Measurements from ENCODE around the gene TEPSIN. TPM values are rescaled to one million over a fixed set of nuclear protein-coding genes. Genes with fewer than 3 reads are reported as not detected.

TEPSIN gene, protein sequence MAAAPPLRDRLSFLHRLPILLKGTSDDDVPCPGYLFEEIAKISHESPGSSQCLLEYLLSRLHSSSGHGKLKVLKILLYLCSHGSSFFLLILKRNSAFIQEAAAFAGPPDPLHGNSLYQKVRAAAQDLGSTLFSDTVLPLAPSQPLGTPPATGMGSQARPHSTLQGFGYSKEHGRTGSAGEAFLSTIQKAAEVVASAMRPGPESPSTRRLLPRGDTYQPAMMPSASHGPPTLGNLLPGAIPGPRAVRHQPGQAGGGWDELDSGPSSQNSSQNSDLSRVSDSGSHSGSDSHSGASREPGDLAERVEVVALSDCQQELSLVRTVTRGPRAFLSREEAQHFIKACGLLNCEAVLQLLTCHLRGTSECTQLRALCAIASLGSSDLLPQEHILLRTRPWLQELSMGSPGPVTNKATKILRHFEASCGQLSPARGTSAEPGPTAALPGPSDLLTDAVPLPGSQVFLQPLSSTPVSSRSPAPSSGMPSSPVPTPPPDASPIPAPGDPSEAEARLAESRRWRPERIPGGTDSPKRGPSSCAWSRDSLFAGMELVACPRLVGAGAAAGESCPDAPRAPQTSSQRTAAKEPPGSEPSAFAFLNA
- 11.2 TPM for polyA plus RNA-seq (2013, experiment 1 of 2; ENCODE audit: insufficient read length)
- polyA plus RNA-seq (2013, experiment 2 of 2; ENCODE audit: insufficient read length): 11.9 TPM

DNA sequence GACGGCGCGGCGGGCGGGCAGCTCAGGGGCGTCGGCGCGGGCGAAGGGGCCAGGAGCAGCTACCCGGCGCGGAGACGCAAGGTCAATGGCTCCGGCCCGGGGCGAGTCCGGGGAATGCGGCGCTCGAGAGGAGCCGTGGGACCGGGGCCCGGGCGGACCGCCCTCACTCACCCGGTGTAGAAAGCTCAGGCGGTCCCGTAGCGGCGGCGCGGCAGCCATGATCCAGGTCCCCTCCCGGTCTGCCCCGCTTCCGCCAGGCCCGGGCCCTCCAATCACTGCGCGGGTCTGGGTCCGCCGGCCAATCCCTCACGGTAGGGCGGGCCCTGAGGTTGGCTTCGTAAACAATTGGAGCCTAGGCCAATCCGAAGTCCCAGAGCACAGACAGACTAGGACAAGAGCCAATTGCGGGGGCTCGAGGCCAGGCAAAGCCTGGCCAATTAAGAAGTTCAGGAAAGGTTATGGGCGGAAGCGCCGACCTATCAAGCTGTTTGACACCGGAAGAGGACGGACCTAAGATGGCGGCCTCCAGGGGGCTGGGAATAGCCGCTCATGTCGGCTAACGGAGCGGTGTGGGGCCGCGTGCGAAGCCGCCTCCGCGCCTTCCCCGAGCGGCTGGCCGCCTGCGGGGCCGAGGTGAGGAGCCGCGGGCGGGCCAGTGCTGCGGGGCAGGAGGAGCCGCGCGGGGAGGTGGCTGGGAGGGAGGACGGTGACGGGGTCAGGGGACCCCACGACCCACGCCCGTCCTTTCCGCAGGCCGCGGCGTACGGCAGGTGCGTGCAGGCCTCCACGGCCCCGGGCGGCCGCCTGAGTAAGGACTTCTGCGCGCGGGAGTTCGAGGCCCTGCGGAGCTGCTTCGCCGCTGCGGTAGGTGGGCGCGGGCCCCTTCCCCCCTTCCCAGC is at the start of gene TEPSIN, which contains the start of gene NDUFAF8:
TSS of gene TEPSIN (minus strand) at position 241 of the 899 bp plus-strand sequence. CDS start at position 219, 22 bp downstream.
TSS of gene NDUFAF8 (plus strand) at position 504 of the 899 bp plus-strand sequence. CDS start at position 550, 46 bp downstream.
- DNase-seq: peak; percentile 100

DNA sequence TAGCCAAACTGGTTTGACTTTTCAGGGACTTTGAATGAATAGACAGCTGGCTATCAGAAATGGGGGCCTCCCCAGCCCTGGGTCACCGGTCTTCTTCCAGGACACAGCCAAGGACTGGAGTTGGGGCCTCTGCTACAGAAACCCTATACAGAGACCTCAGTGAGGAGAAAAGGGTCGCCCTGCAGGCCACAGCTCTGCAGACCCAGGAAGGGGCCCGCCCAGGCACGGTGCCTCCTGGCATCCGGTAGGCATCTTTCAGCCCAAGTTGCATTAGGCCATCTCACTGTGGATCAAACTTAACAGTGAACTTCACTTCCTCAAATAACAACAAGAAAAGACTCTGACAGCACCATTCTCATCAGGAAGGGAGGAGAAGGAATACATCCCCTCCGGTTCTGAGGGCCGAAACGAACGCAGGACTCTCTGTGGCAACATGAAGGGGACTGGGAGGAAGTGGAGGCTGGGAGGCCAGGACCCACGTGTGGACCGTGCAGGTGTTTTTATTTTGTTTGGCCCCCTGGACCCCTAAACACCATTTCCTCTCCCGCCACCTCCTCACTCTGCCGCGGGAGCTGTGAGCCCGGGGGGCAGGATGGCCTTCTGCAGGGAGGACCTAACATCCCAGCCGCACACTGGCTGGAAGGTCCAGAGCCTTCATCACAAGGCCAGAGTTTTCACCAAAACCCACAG is 49.0 kb upstream of the TEPSIN start:
- no peak for DNase-seq

DNA sequence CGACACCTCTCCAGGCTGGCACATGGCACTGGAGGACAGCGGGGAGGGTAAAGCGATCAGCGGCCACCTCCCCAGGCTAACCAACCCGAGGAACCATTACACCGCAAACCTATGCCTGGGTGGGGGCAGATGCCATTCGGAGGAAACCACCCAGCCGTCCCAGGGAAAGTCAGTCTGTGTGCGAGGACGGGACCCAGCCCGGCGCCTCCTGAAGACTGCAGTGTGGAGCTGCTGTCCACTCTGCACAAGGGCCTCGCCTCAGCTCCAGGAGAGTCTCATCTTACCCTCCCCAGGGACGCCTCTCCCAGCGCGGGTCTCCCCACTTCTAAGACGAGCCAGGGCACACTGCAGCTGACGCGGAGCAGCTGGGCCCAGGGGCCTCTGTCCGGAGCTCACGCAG is 48.3 kb upstream of the TEPSIN start:
- DNase-seq: no peak

DNA sequence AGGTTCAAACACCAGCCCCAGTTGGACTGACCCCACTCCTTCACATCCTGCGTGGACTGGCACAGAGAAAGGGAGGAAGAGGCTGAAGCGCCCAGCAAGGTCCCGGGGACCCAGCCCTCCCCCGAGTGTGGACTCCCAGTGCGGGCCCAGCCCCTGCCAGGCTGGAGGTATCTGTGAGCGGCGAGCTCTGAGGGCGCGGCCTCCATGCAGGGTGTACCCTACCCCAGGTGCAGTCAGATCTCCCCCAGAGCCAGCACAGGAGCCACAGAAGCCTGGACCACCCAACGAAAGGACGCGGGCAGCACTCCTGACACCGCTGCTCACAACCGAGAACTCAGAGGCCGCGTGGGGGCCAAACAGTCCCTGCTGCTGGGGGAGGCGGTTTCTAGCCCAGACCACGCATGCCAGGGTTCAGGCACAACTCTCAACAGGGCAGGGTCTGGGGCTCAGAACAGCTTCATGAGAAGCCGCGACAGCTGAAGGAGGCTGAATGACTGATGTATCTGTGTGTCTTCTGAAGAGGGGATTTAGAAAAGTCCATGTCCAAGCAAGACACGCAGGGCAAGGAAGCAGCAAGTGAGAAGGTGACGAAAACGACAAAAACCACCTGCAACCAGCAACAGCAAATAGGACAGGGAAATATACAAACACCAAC is 47.8 kb upstream of the TEPSIN start:
- no peak for DNase-seq

DNA sequence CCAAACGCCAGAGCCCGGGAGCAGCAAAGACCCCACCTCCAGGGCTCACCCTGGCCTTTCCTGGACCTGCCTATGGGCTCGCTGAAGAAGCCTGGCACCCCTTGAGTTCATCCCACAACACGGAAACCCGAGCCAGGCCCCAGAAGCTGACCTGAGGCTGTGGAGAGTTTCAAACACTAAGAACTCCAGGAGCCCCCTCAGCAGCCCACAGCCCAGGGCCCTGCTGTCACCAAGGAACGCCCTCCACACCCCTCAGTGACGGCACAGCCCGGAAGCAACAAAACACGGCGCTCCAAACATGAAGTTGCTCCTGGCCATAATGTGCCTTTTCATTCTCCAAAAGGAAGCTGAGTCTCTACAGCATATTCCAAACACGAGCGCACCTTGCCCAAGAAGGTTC is 47.0 kb upstream of the TEPSIN start:
- DNase-seq: no peak

DNA sequence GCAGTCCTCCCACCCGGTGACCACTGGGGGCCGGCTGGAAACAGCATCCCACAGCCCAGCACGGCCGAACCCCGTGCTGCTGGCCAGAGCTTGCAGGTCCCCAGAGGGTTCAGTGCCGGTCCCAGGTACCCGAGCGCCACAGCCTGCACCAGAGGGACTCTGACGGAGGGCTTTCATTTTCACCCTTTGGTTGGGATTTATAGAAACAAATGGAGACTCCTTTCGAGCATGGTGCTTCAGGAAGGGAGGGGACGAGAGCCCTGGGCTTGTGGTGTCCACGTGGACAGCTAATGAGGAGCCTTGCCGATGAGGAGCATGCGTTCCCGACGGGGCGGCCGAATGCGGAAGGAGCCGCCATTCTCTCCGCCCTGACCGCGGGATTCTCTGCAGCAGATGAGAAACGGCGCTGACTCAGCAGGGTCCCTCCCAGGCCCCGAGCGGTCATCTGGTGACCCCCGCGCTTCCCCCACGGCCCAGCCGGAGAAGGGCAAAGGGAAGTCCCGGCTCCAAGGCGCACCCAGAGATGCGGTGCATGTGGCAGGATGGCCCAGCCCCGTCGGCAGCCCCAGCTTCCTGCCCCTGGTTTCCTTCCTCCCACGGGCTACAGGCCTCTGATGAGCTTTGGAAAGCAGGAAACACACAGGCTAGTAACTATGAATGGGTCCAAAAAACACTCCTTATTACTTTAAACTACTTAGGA is 46.5 kb upstream of the TEPSIN start:
- DNase-seq: peak; percentile 19

DNA sequence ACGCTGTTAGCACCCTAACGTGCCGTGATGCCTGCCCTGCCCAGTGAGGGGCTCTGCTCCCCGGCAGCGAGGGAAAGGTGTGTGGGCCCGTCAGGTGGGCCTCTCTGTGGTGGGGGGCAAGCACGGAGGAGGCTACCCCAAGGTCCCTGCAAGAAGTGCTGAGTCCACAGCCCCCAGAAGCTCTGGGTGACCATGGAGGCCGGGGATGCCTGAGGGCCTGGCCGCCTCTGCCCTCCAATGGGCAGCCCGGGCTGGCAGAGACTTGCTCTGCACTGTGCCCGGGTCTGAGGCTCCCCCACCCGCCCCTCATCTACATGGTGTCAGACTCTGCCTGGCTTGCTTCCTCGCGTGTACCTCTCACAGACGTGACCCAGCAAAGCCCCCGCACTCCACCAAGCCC is 44.0 kb upstream of the TEPSIN start:
- no peak for DNase-seq

DNA sequence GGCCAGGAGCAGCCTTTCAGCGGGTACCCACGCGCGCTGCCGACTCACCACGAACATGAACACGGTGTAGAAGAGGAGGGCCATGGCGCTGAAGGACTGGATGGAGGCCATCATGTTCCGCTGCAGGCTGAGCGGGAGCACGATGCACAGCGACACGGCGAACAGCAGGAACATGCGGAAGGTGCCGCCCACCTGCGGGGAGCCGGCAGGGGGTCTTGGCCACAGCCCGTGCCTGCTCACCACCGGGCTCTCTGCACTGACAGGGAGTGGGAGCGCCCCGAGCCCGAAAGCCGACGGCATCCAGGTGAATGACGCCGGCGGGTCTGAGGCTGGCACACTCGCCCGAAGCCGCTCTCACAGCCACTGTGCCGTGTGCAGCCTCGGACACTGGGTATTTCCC is 43.3 kb upstream of the TEPSIN start:
- no peak for DNase-seq

DNA sequence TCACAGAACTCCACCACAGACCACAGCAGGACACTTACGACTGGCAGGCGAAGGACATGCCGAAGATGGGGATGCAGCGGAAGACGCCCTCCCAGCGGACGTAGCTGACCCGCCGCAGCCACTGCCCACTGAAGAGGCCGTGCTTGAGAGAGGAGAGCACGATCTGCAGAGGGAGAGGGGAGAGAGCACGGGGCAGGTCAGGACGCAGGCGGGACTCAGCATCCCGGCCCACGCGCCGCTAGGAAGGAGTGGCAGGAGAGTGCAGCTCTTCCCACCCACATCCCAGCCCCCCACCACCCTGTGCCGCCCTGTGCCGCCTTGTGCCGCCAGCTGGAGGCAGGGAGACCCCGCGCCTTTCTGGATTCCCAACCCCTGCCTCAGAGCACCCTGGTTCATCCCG is 41.7 kb upstream of the TEPSIN start:
- DNase-seq: no peak

DNA sequence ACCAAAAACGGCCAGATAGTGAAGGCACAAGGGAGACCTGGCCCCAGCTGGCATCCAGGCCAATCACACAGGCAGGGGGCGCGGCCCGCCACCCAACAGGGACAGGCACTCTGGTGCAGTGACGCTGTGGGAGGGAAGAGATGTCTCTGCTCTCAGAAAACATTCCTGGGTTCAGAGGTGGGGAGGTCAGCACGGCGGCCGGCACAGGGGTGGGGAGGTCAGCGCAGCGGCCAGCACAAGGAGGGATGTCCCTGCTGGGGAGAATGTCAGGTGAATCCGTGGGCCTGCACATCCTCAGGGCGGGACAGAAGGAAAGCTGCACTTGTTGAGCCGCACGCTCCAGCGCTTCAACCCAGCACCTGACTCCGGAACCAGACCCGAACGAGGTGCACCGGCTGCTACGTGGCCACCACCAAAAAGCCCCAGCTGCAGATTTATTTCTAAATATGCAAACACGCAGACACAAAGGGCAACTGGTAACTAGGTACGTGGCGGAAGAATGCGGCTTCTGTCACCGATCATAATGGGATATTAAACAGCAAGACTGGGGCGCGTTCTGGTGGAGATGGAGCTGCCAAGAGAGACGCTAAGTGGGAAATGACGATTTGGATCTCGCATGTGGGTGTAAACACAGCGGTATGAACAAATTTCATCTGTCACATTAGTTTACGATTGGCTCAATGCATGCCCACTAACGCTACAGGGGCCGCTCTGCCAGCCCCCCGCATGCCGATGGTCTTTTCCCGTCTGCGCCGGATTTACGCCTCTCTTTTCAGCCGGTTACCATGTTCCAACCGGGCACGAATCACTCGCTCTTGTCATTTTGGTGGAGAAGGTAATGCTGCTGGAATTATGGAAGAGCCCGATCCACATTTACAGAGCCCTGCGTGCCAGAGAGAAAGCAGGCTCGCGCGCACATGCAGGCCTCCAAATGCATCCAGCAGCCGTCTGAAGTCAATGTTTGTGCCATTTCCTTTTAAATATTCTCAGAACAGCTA is 40.7 kb upstream of the TEPSIN start:
- no peak for DNase-seq

DNA sequence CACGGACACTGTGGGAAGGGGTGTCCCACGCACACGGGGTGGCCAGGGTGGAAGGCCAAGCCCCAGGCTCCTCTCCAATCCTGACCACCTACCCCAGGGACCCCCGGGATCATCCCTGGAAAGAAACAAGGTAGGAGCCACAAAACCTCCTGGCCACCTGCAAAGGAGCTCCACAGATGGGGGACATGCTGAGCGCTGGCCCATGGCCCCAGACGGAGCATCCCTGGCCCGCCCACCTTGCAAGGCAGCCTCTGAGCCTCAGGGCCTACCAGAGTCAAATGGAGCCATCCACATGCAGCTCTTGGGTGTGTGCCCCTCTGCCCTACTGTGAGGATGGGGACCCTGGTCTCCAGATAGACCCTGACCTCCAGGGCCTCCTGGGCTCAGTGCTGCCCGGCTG is 40.0 kb upstream of the TEPSIN start:
- no peak for DNase-seq

DNA sequence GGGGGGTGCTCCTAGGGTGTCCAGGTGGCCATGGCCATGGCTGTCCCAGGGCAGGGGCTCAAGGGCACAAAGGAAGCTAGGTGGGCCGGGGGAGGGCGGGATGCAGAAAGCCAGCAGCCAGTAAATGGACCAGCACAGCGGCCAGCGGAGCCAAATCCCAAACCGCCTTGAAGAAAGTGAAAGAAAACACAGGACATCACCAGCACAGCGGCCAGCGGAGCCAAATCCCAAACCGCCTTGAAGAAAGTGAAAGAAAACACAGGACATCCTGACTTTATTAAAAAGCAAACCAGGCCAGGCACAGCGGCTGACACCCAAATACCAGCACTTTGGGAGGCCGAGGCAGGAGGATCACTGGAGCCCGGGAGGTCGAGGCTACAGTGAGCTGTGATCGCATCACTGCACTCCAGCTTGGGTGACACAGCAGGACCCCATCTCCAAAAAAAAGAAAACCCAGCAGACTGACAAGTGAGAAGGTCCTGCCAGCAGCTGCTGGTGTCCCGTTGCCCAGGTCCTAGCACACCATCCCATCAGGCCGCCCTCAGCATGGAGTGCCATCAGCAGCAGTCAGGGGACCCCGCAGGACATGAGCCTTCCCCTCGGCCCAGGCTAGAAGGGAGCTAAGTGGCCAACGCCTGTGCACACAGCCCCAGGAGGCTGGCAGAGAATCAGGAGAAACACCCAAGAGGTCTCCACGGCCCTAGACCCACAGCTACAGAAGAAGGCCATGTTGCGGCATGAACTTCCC is 39.3 kb upstream of the TEPSIN start:
- DNase-seq: no peak

DNA sequence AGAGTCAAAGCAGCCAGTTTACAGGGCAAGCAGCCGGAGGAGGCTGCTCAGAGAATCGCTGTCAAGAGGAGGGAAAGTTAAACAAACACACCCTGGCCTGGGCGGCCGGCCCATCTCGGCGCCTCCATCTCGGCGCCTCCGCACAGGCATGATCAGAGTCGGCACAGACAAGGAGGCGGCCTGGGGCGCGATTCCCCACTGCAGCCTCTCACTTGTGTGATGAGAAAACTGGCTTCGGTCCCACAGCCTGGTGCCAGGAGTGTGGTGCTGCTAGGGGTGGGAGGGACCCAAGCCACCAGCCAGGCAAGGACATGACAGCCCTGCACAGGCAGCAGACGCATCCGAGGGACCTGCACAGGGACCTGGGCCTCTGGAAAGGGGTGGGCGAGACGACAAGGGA is 38.6 kb upstream of the TEPSIN start:
- DNase-seq: no peak

DNA sequence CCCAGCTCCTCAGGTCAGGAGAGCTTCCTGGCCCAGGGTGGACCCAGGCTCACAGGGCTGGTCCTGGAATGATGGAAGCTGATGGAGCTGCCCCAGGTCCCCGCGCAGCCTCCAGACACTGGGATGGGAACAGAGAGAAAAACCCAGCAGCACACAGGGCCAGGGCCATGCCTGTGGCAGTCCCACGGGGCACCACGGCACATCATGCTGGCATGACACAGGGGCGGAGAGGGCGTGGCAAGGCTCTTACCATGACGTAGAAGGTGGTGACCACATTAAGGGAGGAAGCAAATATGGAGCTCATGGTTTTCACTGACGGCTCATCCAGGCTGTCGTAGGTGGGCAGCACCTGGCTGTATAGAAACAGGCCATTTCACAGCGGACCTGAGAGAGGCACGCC is 37.9 kb upstream of the TEPSIN start:
- DNase-seq: no peak

DNA sequence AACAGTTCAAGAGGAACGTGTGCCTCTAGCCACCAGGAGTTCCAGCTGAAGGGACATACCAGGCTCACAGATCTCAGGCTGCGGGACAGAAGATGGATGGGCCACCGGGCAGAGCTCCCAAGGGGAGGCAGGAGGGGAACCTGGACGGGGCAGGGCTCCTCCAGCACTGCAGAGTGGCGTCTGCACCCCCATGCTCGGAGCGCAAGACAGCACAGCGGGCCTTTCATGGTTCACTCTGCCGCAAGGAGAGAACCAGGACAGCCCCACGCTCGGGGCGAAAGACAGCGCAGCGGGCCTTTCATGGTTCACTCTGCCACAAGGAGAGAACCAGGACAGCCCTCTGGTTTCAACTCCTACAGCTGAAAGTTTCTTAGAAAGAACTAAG is 35.6 kb upstream of the TEPSIN start:
- no peak for DNase-seq

DNA sequence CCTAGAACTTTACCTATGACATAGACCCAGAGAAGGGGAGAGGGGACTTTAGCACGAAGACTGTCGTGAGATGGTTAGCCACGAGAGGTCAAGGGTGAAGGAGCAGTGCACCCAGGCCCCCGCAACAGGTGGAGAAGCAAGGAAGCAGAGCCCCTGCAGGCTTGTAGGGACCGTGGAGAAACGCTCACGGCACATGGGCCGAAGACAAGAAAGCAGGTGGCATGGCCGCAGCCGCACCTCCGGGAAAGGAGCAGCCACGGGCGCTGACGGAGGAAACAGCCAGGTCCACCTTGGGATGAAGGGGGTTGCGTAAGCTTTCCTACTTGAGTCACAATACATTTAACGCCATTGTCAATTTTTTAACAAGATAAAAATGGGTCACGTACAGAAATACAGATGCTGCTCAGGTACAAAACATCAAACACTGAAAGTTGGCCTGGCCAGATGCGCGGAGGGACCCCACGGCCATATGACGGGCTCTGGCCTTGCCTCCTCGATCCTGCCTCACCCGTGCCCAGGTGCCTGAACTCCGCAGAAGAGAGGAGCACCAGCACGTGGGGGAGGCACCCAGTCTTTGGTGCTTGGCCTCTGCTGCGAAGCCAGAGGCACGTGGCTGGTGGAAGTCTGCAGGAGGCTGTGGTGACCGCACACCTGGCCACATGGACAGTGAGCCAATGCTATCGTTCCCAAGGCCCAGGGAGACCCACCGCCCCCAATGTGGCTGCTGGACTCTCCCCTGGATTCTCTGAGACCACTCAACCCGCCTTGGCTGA is 35.0 kb upstream of the TEPSIN start:
- no peak for DNase-seq

DNA sequence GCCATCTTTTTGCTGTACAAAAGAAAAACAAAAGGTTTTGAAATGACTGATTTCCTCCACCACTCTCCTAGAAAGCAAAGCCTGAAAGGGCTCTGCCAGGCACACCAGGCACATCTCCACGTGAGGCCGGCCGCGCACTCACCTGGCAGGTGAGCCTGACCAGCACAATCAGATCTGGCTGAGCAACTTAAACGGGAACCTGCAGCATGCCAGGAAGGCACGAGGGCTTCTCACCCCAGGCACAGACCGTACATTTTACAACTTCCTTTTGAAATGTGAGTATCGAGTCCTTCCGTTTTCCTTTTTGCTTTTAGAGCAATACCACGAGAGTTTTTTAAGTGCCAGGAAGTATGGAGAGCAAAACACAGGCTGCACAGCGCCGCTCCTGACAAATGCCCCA is 33.8 kb upstream of the TEPSIN start:
- DNase-seq: no peak

DNA sequence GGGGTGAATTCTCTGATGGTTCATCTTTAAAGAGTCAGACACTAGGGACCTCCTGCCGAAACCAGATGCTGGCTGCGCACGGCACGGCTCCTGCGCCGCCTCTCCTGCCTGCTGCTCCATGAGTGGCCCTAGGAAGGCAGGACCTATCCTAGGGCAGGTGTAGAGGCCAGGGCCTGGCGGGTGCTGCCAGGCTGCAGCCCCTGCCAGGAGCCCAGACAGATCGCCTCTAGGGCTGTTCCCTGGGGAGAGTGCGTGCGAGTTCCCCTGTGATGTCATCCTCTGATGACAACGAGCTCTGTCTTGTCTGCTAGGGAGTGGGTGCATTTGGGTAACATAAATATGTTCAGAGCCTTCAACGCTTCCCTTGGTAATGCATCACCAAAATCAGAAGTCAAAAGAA is 32.4 kb upstream of the TEPSIN start:
- DNase-seq: no peak

All from fibroblast of skin of abdomen (primary cell).